OCI-LY3 (cell line): ENCODE measurements around the gene JPH3.

ENCODE experiments used
- H2AFZ ChIP-seq: fragments of 200-600, 300-600 bp; shearing (Covaris generic); 2 replicates; pipeline ENCODE4 v1.6.0; 2014; ENCODE audit warnings: antibody characterized with exemption, low read depth, low read length
- H3K27ac ChIP-seq: fragments of 200-600, 300-600 bp; sonication (generic); 2 replicates; pipeline ENCODE4 v1.5.1; 2014; ENCODE audit warnings: mild to moderate bottlenecking, low read length, moderate library complexity, mixed read lengths
- H3K27me3 ChIP-seq: fragments of 200-600, 300-600 bp; sonication (generic); 2 replicates; pipeline ENCODE4 v1.6.1; 2014; ENCODE audit warnings: low read depth, low read length, mixed read lengths
- H3K36me3 ChIP-seq: fragments of 200-600, 300-600 bp; sonication (generic); replicated peaks from 2 replicates; pipeline ENCODE3; 2014; ENCODE audit warnings: low read depth, low read length, mixed read lengths
- H3K4me1 ChIP-seq: fragments of 300-600, 200-600 bp; sonication (generic); 2 replicates; pipeline ENCODE4 v1.6.1; 2014; ENCODE audit warnings: low read length, mixed read lengths
- H3K4me2 ChIP-seq: fragments of 200-600, 300-600 bp; sonication (generic); 2 replicates; pipeline ENCODE4 v1.6.1; 2014; ENCODE audit warnings: low read length, mixed read lengths
- H3K4me3 ChIP-seq: fragments of 300-600, 200-600 bp; sonication (generic); 2 replicates; pipeline ENCODE4 v1.5.1; 2014; ENCODE audit warnings: antibody characterized with exemption, mild to moderate bottlenecking, low read length, moderate library complexity
- H3K79me2 ChIP-seq: fragments of 300-600, 200-600 bp; shearing (Covaris generic); 2 replicates; pipeline ENCODE4 v1.6.1; 2014; ENCODE audit warnings: mild to moderate bottlenecking, low read length, mixed read lengths
- H3K9ac ChIP-seq: fragments of 300-600, 200-600 bp; shearing (Covaris generic); 2 replicates; pipeline ENCODE4 v1.6.0; 2014; ENCODE audit warnings: mild to moderate bottlenecking, low read length, moderate library complexity
- H3K9me3 ChIP-seq: fragments of 200-600, 300-600 bp; shearing (Covaris generic); 2 replicates; pipeline ENCODE4 v1.6.1; 2014; ENCODE audit warnings: low read length, mixed read lengths; ENCODE audit not compliant: insufficient read depth
- H4K20me1 ChIP-seq: fragments of 200-600, 300-600 bp; sonication (generic); 2 replicates; pipeline ENCODE4 v1.6.1; 2016; ENCODE audit warnings: low read length, mixed read lengths; ENCODE audit not compliant: insufficient read depth
- CTCF ChIP-seq: fragments of 200-600, 300-600 bp; sonication (generic); IDR thresholded peaks from 2 replicates; pipeline ENCODE4 v1.5.1; 2014; ENCODE audit warnings: antibody characterized with exemption, low read length, low read depth
- EZH2phosphoT487 ChIP-seq: fragments of 200-600 bp; shearing (Covaris generic); IDR thresholded peaks from 2 replicates; pipeline ENCODE4 v1.6.1; 2018; ENCODE audit warnings: antibody characterized with exemption, mixed run types, low read depth

The JPH3 gene

GRCh38 chr16:87654826-87655225, 52.5 kb downstream of the JPH3 start:
- Histone ChIP-seq H3K9me3 (no peaks in the 10 kb centered on the region), H3K4me2 (no peak overlapping the region), H3K4me1 (no peaks in the 10 kb centered on the region), H3K36me3 (no peaks in the 10 kb centered on the region), H3K79me2 (no peaks in the 10 kb centered on the region), H4K20me1 (no peaks in the 10 kb centered on the region), H3K27me3 (peaks cover 7% of the 10 kb centered on the region; the same call in 1 of the 2 replicates), H3K4me3 (no peak overlapping the region), H2AFZ (no peak overlapping the region), H3K27ac (no peak overlapping the region), H3K9ac (no peak overlapping the region)
- TF ChIP-seq EZH2phosphoT487 = no peak
- no peak for TF ChIP-seq CTCF

- no peaks in the 10 kb centered on the region for H3K4me1 ChIP-seq
- no peak overlapping the region for H3K9ac ChIP-seq
- H3K79me2 ChIP-seq = no peaks in the 10 kb centered on the region
- no peak overlapping the region for H3K27ac ChIP-seq
- no peaks in the 10 kb centered on the region for H3K36me3 ChIP-seq
- H3K4me2 ChIP-seq = no peak overlapping the region
- H4K20me1 ChIP-seq = no peaks in the 10 kb centered on the region
- H3K4me3 ChIP-seq = no peak overlapping the region
- no peaks in the 10 kb centered on the region for H3K9me3 ChIP-seq
- TF ChIP-seq CTCF (no peak), EZH2phosphoT487 (no peak)
- peaks cover 5% of the 10 kb centered on the region; the same call in 1 of the 2 replicates for H3K27me3 ChIP-seq
- no peak overlapping the region for H2AFZ ChIP-seq
Observed at GRCh38 chr16:87656328-87656727, 54.0 kb downstream of the JPH3 start.

GRCh38 chr16:87657621-87658192, 55.4 kb downstream of the JPH3 start:
- no peak overlapping the region for H3K4me2 ChIP-seq
- no peak overlapping the region for H3K27ac ChIP-seq
- TF ChIP-seq CTCF (no peak), EZH2phosphoT487 (no peak)
- H3K9ac ChIP-seq = no peak overlapping the region
- H3K36me3 ChIP-seq = no peaks in the 10 kb centered on the region
- no peaks in the 10 kb centered on the region for H3K79me2 ChIP-seq
- H3K27me3 ChIP-seq = peaks cover 9% of the 10 kb centered on the region; the same call in 1 of the 2 replicates
- H3K4me1 ChIP-seq = no peaks in the 10 kb centered on the region
- H4K20me1 ChIP-seq = no peaks in the 10 kb centered on the region
- no peak overlapping the region for H3K4me3 ChIP-seq
- H3K9me3 ChIP-seq = no peaks in the 10 kb centered on the region
- no peak overlapping the region for H2AFZ ChIP-seq

- H3K27ac ChIP-seq = no peak overlapping the region
- no peaks in the 10 kb centered on the region for H3K4me1 ChIP-seq
- no peaks in the 10 kb centered on the region for H3K36me3 ChIP-seq
- H2AFZ ChIP-seq = no peak overlapping the region
- no peak overlapping the region for H3K4me3 ChIP-seq
- no peak overlapping the region for H3K4me2 ChIP-seq
- H4K20me1 ChIP-seq = no peaks in the 10 kb centered on the region
- H3K27me3 ChIP-seq = peaks cover 9% of the 10 kb centered on the region; the same call in 1 of the 2 replicates
- no peak for TF ChIP-seq CTCF
- TF ChIP-seq EZH2phosphoT487 = no peak
- H3K9me3 ChIP-seq = no peaks in the 10 kb centered on the region
- H3K9ac ChIP-seq = no peak overlapping the region
- no peaks in the 10 kb centered on the region for H3K79me2 ChIP-seq
Observed at GRCh38 chr16:87658564-87659225, 56.4 kb downstream of the JPH3 start.
